NT2/D1 (cell line): ENCODE data around the gene RNU5D-1.

Experiments
- SUZ12 ChIP-seq: IDR thresholded peaks from 2 replicates; pipeline ENCODE4 v1.6.1; 2011; ENCODE audit not compliant: insufficient read length, insufficient read depth; ENCODE audit errors: extremely low read depth
- YY1 ChIP-seq: IDR thresholded peaks from 2 replicates; pipeline ENCODE4 v1.6.1; 2011; ENCODE audit not compliant: insufficient read length, insufficient read depth
- ZNF274 ChIP-seq: IDR thresholded peaks from 2 replicates; pipeline ENCODE4 v1.6.1; 2011; ENCODE audit warnings: mild to moderate bottlenecking, low read depth, low read length

DNA sequence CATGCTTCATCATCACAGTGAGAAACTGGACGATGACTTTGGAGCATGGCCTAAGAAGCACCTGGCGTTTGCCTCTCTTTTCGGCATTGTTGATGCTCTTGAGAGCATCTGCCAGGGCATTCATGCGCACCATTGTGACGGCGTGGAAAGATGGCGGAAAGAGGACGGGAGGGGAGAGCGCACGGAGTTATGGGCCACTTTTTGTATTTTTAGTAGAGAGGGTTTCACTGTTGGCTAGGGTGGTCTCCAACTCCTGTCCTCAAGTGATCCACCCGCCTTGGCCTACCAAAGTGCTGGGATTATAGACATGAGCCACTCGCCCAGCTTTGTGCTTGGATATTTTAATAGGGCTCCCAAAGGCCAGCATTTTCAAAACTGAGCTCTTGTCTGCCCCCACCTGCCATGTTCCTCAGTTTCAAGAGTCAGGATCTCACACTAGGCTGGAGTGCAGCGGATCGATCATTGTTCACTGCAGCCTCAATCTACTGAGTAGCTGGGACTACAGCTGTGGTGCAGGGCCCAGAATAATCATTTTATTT is 49.7 kb upstream of the RNU5D-1 start:
- TF ChIP-seq YY1 = no peak
- TF ChIP-seq SUZ12 = no peak
- TF ChIP-seq ZNF274 = no peak
